Stimulated activated CD8-positive, alpha-beta memory T cell treated with anti-CD3 and anti-CD28 coated beads, Interleukin-7, amount 100 ng/mL, for 24 hours (primary cell): Measurements from ENCODE around the gene EBF3.

Experiments used
- DNase-seq: peaks from one replicate; pipeline ENCODE4 v3.0.0-alpha.2; 2020; ENCODE audit warnings: low read depth

EBF3 gene

DNA sequence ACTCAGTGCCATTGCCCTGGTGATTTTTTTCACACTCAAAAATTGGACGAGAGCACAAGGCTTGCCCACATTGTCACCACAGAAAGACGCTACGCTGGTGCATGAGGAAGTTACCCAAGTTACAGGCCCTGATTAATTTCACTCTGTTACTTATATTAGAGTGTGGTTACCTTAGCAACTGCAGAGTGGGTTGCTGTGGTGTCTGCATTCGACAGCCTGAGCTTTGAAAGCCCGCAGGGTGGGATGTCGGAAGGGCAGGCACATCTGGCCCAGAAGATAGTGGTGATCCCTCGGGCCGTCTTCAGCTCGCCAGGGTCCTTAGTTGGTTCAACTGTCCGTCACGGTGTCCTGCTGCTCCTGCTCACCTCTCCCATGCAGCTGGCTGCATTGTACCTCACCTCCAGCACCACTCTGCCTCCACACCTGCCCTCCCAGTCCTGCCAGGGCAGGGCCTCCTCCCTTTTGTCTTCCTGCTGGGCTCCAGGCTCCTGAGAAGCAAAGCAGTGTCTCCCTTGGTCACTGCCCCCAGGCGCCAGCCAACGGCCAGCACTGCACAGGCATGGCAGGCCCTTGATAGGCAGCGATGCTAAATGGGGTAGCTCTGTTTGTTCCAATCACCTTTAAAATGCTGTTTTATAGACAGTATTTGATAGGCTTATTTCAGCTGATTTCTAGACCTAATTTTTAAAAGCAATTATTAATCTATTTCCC lies 167.2 kb downstream of the EBF3 start:
- DNase-seq, result no peak

DNA sequence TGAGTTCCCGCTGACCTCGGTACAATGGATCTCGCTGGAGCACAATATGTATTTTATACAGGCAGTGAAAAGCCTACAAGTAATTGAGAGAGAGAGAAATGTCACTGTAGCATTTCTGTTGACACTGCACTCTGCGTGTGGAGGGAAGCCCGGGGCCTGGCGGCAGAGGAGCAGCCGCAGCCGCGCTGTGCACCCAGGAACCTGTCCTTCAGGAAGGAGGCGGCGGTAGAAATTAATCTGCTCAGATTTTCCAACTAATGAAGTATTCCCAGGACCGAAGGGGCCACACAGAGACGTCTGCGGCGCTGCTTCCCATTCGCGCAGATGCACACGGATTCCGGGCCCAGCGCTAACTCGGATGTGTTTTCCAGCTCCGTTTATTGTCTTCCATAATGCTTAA lies 170.1 kb downstream of the EBF3 start:
- DNase-seq, result no peak

DNA sequence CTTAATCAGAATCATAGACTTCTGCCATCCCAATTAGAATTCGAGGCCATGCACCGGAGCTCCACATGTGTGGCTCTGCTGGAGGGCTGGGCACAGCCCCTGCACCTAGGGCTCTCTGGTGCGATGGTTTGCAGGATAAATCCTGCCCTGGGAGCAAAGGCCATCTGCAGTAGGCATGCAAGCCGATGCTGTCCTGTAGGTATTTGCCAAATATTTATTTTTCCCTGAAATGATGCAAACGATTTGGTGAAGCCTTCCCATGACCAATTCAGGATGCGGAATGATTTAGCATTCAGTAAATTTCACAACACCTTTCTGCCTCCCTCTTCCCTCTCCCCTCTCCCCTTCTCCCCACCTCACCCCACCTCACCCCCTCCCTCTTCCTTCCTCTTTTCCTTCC lies 170.6 kb downstream of the EBF3 start:
- DNase-seq, result no peak

DNA sequence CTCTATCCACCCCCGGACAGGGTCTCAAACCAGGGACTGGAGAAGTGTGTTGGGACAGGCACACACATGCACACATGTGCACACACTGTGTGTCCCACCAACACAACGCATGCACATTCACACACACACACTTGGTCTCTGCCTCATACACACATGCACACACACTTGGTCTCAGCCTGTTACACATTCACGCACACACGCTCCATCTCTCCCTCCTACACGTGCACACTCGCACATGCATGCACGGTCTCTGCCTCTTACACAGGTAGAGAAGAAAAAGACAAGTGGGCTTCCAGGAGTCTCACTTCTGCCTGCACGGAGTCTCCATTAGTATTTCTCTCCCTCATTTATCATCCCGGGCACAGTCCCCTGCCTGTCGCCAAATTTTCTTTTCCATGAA lies 171.2 kb downstream of the EBF3 start:
- no peak for DNase-seq

DNA sequence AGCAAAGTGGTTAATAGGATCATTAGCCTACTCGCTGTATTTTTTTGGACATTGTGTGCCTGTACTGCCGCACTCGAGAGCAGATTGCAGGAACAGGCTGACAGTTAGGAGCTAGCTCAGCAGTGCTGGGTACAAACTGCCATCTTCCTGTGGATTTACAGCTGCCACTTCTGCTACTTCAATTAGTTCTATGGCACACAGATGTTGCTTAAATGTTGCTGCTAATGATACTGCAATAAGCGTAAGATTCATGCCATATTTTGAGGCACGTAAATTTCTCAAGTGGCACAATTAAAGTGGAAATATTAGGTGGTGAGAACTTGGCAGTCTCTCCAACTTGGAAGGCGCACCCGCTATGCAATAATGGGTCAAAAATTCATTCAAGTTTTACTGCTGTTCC lies 171.9 kb downstream of the EBF3 start:
- DNase-seq, result no peak

DNA sequence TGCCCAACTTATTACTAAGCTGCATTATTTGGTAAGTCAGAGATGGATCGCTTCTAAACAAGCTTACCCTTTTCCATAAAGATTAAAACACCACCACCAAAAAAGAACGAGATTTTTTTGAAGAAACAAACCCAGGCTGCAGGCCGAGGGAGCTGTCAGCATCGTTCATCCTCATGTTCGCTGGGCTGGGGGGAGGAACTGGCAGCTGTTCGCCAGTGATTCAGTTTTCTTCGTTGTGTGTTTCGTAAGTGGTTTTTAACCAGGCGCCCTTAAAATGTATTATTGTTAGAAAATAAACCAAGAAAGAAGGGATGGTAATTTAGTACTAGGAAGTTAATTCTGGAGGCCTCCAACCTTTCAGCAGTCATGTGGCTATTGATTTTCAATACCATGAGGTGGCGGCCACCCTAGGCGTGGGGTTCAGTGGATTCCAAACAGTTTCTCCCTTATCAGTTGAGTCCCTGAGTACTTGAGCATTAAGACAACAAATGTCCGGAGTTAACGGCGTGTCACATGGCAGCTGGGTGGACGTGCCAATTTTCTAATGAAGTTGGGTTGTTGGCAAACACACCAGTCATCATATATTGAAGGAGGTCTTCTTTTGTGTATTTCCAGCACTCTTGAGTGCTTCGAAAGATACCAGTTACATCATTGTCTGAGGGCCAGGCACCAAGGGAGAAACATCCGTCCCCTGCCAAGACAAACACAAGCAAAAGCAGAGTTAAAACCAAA lies 173.2 kb downstream of the EBF3 start:
- no peak for DNase-seq

DNA sequence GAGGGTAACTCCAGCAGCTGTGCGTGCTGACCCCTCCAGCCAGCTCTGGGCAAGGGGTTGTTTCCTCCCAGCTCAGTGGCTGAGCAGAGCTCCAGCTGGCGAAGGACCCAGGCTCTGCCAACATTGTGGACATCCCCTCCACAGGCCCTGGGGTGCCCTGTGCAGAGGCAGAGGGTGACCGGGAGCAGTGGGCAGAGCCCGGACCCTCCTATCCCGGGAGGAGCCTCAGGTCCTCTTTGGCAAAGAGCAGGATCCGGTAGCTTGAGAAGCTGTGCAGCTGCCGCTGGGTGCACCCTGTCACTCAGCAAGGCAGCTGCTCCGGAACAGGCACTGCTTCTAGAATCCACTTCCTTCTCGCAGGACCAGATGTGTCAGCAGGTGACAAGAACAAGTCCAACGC lies 175.9 kb downstream of the EBF3 start:
- DNase-seq, result no peak

DNA sequence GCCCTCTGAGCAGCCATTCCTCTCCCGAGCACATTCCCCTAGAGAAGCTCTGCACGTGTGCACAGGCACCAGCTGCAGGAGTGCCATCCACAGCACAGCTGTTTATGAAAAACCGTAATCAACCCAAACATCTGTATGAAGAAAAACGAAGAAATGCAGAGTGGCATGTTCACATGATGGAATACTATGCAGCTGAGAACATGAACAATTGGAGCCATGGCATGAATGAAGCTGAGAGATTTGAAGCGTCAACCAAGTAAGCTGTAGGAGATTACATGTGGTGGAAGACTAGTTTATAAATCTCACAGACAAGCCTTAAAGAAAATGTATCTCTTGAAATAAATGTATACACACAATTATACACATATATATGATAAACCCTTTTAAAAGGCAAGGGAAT lies 176.5 kb downstream of the EBF3 start:
- no peak for DNase-seq

DNA sequence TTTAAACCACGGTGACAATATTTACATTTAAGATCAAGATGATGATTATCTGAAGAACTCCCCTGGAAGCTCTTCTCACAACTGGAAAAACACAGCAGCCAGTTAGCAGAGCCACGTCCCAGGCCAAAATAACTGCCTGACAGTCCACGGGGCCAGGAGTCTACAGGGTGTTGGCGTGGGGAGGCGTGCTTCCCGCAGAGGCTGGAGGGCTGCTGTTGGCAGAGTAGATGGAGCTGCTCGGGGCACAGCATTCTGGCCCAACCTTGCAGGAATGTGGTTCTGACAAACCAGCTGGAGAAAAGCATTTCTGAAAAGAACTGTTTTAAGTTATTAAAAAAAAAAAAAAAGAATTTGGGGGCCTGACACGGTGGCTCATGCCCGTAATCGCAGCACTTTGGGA lies 177.9 kb downstream of the EBF3 start:
- no peak for DNase-seq

DNA sequence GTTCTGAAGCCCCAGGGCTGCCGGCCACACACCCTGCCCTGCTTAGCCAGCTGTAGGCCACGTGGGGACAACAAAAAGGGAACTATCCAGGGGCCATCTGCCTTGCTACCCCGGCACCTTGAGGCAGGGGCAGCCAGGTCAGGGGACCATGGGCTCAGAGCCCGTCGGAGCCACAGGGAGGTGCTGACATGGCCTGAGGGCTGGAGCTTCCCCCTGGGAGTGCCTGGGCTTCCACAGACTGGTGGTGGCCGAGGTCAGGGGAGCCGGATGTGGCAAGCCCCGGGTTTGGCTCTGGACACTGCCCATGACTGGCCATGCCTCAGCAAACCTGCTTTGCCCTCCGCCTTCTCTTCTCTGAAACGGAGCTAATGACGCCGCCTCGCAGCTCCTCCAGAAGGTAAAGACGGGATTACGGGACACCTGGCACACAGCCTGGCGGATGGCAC lies 178.5 kb downstream of the EBF3 start:
- DNase-seq, result no peak
